NCI-H226 (cell line): Measurements from ENCODE around the gene MRPL1.
A peak's percentile ranks its signal among the peaks of the same experiment; 100 is the strongest.
"Not testable (repeated sequence)": the region's sequence is repeated elsewhere in the genome, so short reads cannot be mapped to it uniquely, and the experiment has no call there.

ENCODE experiments used
- DNase-seq: peaks from one replicate; pipeline ENCODE4 v3.0.0-alpha.2; 2015

Gene MRPL1

GRCh38 chr4:77920371-77920770 lies 57.7 kb downstream of the MRPL1 start:
- DNase-seq: no peak

- peak; percentile 89 for DNase-seq
Observed at GRCh38 chr4:77921701-77922100, 59.1 kb downstream of the MRPL1 start.

GRCh38 chr4:77922158-77923094 lies 59.8 kb downstream of the MRPL1 start:
- no peak for DNase-seq

GRCh38 chr4:77927991-77928925 lies 65.6 kb downstream of the MRPL1 start:
- DNase-seq: no peak

GRCh38 chr4:77930154-77930639 lies 67.6 kb downstream of the MRPL1 start:
- no peak for DNase-seq

- no peak for DNase-seq
Observed at GRCh38 chr4:77930876-77931275, 68.2 kb downstream of the MRPL1 start.

- DNase-seq: no peak
Observed at GRCh38 chr4:77931452-77932135, 69.0 kb downstream of the MRPL1 start.

- no peak for DNase-seq
Observed at GRCh38 chr4:77938560-77938959, 75.9 kb downstream of the MRPL1 start.

GRCh38 chr4:77945929-77946328 lies 83.3 kb downstream of the MRPL1 start:
- DNase-seq: not testable (repeated sequence)

- DNase-seq: no peak
Observed at GRCh38 chr4:77950203-77950602, 87.6 kb downstream of the MRPL1 start.

GRCh38 chr4:77952457-77952856 lies 89.8 kb downstream of the MRPL1 start:
- DNase-seq: no peak

- no peak for DNase-seq
Observed at GRCh38 chr4:77954690-77955089, 92.1 kb downstream of the MRPL1 start.

- DNase-seq: no peak
Observed at GRCh38 chr4:77956917-77957316, 94.3 kb downstream of the MRPL1 start.

GRCh38 chr4:77958897-77959296 lies 96.3 kb downstream of the MRPL1 start:
- no peak for DNase-seq

- no peak for DNase-seq
Observed at GRCh38 chr4:77959566-77960338, 97.1 kb downstream of the MRPL1 start.

GRCh38 chr4:77960367-77960766 lies 97.7 kb downstream of the MRPL1 start:
- DNase-seq: no peak

GRCh38 chr4:77963004-77963403 lies 100.4 kb downstream of the MRPL1 start:
- no peak for DNase-seq

GRCh38 chr4:77973657-77974056 lies 111.0 kb downstream of the MRPL1 start:
- not testable (repeated sequence) for DNase-seq

GRCh38 chr4:77982900-77983540 lies 120.4 kb downstream of the MRPL1 start:
- DNase-seq: not testable (repeated sequence)

- not testable (repeated sequence) for DNase-seq
Observed at GRCh38 chr4:77983612-77984311, 121.1 kb downstream of the MRPL1 start.

- no peak for DNase-seq
Observed at GRCh38 chr4:77989968-77990367, 127.3 kb downstream of the MRPL1 start.
